AG09309 (cell line): ENCODE measurements around the gene LHFPL2.

Experiments used
- DNase-seq: peaks from one replicate; pipeline ENCODE4 v3.0.0-alpha.2; 2010; ENCODE audit warnings: low read depth
- H3K4me3 ChIP-seq: 2 replicates; pipeline ENCODE4 v1.5.1; 2011; ENCODE audit warnings: mild to moderate bottlenecking, low read depth, low read length, moderate library complexity; ENCODE audit not compliant: control insufficient read depth
- CTCF ChIP-seq: IDR thresholded peaks from 2 replicates; pipeline ENCODE4 v1.5.1; 2011; ENCODE audit warnings: mild to moderate bottlenecking, low read depth, low read length, inconsistent platforms; ENCODE audit not compliant: insufficient read depth, control insufficient read depth; ENCODE audit errors: missing control alignments

The LHFPL2 gene

GRCh38 chr5:78629624-78630023, 18.9 kb downstream of the LHFPL2 start:
- no peak for DNase-seq
- no peak overlapping the region for H3K4me3 ChIP-seq
- TF ChIP-seq CTCF = no peak

GRCh38 chr5:78628270-78628992, 20.1 kb downstream of the LHFPL2 start:
- no peak overlapping the region for H3K4me3 ChIP-seq
- DNase-seq = no peak
- TF ChIP-seq CTCF = no peak

GRCh38 chr5:78627766-78628165, 20.8 kb downstream of the LHFPL2 start:
- peak; percentile 50 for DNase-seq
- H3K4me3 ChIP-seq = no peak overlapping the region
- no peak for TF ChIP-seq CTCF

GRCh38 chr5:78627175-78627574, 21.4 kb downstream of the LHFPL2 start:
- peak; percentile 68 for TF ChIP-seq CTCF
- DNase-seq = no peak
- H3K4me3 ChIP-seq = no peak overlapping the region

GRCh38 chr5:78626009-78626571, 22.5 kb downstream of the LHFPL2 start:
- no peak overlapping the region for H3K4me3 ChIP-seq
- no peak for TF ChIP-seq CTCF
- no peak for DNase-seq

- no peak for DNase-seq
- no peak overlapping the region for H3K4me3 ChIP-seq
- no peak for TF ChIP-seq CTCF
Observed at GRCh38 chr5:78624992-78625391, 23.6 kb downstream of the LHFPL2 start.

- no peak for TF ChIP-seq CTCF
- DNase-seq = no peak
- H3K4me3 ChIP-seq = no peak overlapping the region
Observed at GRCh38 chr5:78624011-78624541, 24.5 kb downstream of the LHFPL2 start.
